NCI-H345 (cell line): ENCODE measurements around the gene ZFP3.
A peak's percentile ranks its signal among the peaks of the same experiment; 100 is the strongest.
"Not testable (repeated sequence)": the region's sequence is repeated elsewhere in the genome, so short reads cannot be mapped to it uniquely, and the experiment has no call there.

ENCODE experiments used
- DNase-seq: peaks from one replicate; lab custom pipeline; 2025; lab: John Stamatoyannopoulos, UW

Gene ZFP3

GRCh38 chr17:5078106-5079028, at the start of gene ZFP3:
Gene ZFP3 (plus strand): TSS chr17:5078467. CDS start chr17:5091505, 13,038 bp downstream.
- DNase-seq: peak; percentile 76

GRCh38 chr17:5030168-5030567, 48.1 kb upstream of the ZFP3 start:
- DNase-seq: not testable (repeated sequence)

- peak; percentile 66 for DNase-seq
These were observed 46.7 kb upstream of the ZFP3 start for GRCh38 chr17:5031365-5032082.

- DNase-seq: no peak
These were observed 45.4 kb upstream of the ZFP3 start for GRCh38 chr17:5032865-5033264.

GRCh38 chr17:5033352-5034015, 44.8 kb upstream of the ZFP3 start:
- DNase-seq: no peak

- DNase-seq: no peak
These were observed 44.2 kb upstream of the ZFP3 start for GRCh38 chr17:5034063-5034462.

GRCh38 chr17:5034651-5035050, 43.6 kb upstream of the ZFP3 start:
- no peak for DNase-seq

- peak; percentile 8 for DNase-seq
These were observed 43.0 kb upstream of the ZFP3 start, which contains the start of gene SLC52A1 for GRCh38 chr17:5035315-5035714. Gene SLC52A1 (minus strand): TSS chr17:5035426. CDS start chr17:5034606, 820 bp downstream.

GRCh38 chr17:5042157-5043022, 35.9 kb upstream of the ZFP3 start:
- no peak for DNase-seq

GRCh38 chr17:5043524-5043923, 34.7 kb upstream of the ZFP3 start:
- DNase-seq: no peak

GRCh38 chr17:5044630-5045029, 33.6 kb upstream of the ZFP3 start:
- DNase-seq: no peak

GRCh38 chr17:5045496-5045895, 32.8 kb upstream of the ZFP3 start:
- DNase-seq: no peak

GRCh38 chr17:5047446-5047845, 30.8 kb upstream of the ZFP3 start:
- DNase-seq: no peak

- no peak for DNase-seq
These were observed 28.9 kb upstream of the ZFP3 start for GRCh38 chr17:5049314-5049841.

GRCh38 chr17:5050278-5050677, 28.0 kb upstream of the ZFP3 start:
- DNase-seq: no peak

- DNase-seq: no peak
These were observed 22.7 kb upstream of the ZFP3 start for GRCh38 chr17:5055543-5055942.

- no peak for DNase-seq
These were observed 13.0 kb upstream of the ZFP3 start for GRCh38 chr17:5065227-5065744.

GRCh38 chr17:5068236-5068635, 10.0 kb upstream of the ZFP3 start:
- no peak for DNase-seq

- no peak for DNase-seq
These were observed 8.5 kb upstream of the ZFP3 start for GRCh38 chr17:5069724-5070123.

- DNase-seq: not testable (repeated sequence)
These were observed 2.8 kb upstream of the ZFP3 start for GRCh38 chr17:5075472-5075871.

GRCh38 chr17:5077275-5077674, 992 bp upstream of the ZFP3 start:
- DNase-seq: not testable (repeated sequence)
